H4 (cell line): Measurements from ENCODE around the gene HOMER2. TPM values are rescaled to one million over a fixed set of nuclear protein-coding genes. Genes with fewer than 3 reads are reported as not detected.

Source experiments
- DNase-seq: peaks from one replicate; pipeline ENCODE4 v3.0.0-alpha.2; 2015; ENCODE audit warnings: low spot score
- total RNA-seq: library from RNA; depleted of rRNA; stranded (reverse); fragments of >200 nt; shearing (Covaris generic); gene quantifications from 2 replicates; pipeline ENCODE4 v1.2.3, GENCODE V29; 2014

The HOMER2 gene
- total RNA-seq, 1 experiment from 2014 or later: 16.0 TPM

DNA sequence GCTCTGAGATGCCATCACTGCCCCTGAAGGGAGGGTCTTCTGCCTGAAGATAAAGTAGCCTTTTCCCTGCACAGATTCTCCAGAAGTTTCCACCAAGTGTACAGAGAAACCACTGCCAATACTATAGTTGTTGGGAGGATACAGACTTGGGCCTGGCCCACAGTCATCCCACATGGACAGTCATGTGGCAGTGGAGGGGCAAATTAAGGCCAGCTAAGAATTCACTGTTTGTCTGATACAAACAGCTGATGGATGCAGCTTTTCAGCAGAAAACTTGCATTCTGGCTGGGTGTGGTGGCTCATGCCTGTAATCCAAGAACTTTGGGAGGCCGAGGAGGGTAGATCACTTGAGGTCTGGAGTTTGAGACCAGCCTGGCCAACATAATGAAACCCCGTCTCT lies 22.1 kb downstream of the HOMER2 start:
- DNase-seq: no peak

- no peak for DNase-seq
Observed at GRCh38 chr15:82928711-82929110, 23.8 kb downstream of the HOMER2 start.

DNA sequence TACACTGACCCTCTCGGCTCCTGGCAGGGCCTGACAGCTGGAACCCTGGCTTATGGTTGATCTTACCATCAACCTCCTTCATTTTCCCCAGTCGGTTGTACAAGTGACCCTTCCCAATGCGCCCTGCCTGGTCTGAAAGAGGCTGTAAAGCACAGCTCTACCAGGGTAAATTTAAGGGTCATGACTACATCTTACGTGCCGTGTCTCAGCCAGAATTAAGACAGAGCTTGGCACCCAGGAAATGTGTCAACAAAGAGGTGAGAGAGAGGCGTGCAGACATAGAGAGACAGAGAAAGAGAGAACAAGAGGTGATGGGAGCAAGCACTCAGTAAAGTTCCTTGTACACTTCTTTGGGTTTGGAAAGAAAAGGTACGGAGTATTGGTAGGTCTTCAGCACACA lies 28.8 kb downstream of the HOMER2 start:
- DNase-seq: no peak

DNA sequence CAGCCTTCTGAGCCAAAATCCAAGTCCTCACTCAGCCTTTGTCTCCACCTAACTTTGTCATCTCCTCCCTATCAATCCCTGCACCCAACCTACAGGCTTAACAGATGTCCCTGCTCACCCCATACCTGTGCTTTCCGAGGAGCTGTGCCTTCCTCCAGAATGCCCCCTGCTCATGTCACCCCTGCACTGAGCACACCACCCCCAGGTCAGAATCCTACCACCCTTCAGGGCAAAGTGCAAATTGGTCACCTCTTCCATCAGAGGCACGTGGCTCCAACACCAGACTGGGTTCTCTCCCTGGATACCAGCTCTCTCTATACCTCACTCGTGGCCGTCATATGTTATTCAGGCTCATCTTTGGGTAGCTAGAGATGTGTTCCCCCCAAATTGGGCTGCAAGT lies 29.8 kb downstream of the HOMER2 start:
- no peak for DNase-seq

GRCh38 chr15:82921939-82922338 lies 30.6 kb downstream of the HOMER2 start:
- DNase-seq: no peak

- DNase-seq: no peak
Observed at GRCh38 chr15:82921242-82921641, 31.3 kb downstream of the HOMER2 start.

- DNase-seq: no peak
Observed at GRCh38 chr15:82919231-82919886, 33.2 kb downstream of the HOMER2 start.

- DNase-seq: no peak
Observed at GRCh38 chr15:82918607-82919230, 33.8 kb downstream of the HOMER2 start.

DNA sequence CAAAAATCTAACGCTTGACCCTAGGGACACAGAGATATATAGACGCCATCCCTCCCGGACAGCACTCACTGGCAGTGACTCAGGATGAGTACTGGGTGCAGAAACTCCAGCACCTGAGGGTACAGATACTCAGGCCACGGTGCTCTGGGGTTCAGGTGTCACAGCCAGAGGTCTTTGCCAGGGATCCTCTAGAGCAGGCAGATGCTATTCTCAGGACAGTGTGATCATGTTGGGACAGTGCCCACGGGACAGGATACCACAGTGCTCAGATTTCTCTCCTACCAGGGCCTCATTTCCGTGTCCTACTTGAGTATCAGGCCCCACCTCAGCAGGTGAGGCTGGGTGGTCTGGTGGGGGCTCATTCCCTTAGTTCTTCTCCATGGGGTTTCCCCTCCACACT lies 34.4 kb downstream of the HOMER2 start:
- DNase-seq: no peak

- DNase-seq: no peak
Observed at GRCh38 chr15:82917249-82917648, 35.3 kb downstream of the HOMER2 start.

- DNase-seq: no peak
Observed at GRCh38 chr15:82916161-82916952, 36.2 kb downstream of the HOMER2 start.

DNA sequence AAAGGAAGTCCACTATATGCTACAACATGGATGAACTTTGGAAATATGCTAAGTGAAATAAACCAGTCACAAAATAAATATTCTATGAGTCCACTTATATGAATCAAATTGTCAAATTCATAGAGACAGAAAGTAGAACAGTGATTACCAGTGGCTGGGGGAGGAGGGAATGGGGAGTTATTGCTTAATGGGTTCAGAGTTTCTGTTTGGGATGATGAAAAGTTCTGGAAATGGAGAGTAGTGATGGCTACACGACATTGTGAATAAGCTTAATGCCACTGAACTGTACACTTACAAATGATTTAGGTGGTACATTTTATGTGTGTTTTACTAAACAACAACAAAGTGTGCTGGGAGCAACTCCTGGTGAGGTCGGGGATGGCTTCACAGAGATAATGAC lies 38.1 kb downstream of the HOMER2 start:
- no peak for DNase-seq

- no peak for DNase-seq
Observed at GRCh38 chr15:82911458-82911857, 41.1 kb downstream of the HOMER2 start.

GRCh38 chr15:82910721-82911120 lies 41.8 kb downstream of the HOMER2 start:
- DNase-seq: no peak

DNA sequence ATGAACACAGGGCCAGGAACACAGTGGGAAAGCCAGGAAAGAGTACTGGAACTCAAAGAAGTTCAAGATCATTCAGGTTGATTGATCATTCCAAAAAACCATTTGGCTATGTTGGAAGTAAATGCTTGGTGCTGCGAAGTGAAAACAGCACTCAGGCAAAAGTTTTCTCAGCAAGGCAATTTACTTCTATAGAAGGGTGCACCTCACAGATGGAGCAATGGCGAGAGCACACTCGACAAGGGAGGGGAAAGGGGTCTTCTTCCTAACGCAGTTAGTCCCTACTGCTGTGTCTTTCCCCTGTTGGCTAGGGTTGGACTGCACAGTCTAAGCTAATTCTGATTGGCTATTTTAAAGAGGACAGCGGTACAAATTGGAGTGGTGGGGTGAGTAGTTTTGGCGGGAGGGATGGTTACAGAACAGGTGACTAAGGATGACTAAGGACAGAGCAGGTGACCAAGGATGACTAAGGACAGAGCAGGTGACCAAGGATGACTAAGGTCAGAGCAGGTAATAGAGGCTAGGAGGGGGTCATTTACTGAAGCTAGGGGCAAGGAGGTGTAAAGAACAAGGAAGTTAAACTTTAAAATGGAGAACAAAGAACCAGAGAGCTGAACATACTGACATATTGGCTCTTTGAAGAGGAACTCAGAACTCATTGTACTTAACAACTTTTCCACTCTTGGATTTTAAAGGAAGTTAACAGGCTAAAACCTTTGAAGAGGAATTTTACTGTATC lies 43.3 kb downstream of the HOMER2 start:
- no peak for DNase-seq

DNA sequence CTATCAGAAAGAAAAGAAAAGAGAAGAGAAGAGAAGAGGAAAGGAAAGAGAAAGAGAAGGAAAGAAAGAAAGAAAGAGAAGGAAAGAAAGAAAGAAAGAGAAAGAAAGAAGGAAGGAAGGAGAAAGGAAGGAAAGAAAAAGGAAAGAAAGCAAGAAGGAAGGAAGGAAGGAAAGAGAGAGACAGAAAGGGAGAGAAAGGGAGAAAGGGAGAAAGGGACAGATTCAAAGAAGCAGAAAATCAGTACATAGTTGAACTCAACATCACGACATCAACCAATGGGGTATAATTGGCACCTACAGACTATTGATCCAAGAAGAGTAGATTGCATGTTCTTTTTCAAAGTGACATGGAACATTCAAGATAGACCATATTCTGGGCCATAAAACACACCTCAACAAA lies 45.2 kb downstream of the HOMER2 start:
- no peak for DNase-seq

- DNase-seq: no peak
Observed at GRCh38 chr15:82904574-82904973, 47.9 kb downstream of the HOMER2 start.

GRCh38 chr15:82903511-82903910 lies 49.0 kb downstream of the HOMER2 start:
- DNase-seq: no peak

- DNase-seq: no peak
Observed at GRCh38 chr15:82901114-82901805, 51.3 kb downstream of the HOMER2 start.

DNA sequence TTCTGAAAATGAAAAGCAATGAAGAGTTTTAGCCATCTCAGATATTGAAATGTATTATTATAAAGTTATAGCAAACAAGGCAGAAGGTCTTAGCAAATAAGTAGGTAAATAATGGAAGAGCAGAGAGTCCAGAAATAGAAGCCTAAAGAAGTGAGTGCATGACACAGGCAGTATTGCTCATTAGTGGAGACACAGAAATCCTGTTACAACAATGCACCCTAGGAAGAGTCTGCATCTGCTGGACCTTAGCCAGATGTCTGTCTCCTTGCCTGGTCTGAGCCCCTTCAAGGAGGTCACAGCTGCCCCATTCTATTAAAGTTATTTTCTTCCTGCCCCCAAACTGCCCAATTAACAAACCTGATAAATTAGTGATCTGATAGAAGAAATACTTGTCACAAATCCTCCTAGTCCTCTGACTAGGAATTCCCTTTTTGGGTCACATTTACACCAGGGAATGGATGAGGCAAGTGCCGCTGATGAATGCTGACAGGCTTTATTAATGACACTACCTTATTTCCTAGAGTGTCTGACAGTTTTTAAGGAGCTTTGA lies 51.9 kb downstream of the HOMER2 start:
- DNase-seq: no peak

- no peak for DNase-seq
Observed at GRCh38 chr15:82898961-82899360, 53.6 kb downstream of the HOMER2 start.
